Measurements from ENCODE around the gene HS6ST3.

The HS6ST3 gene

DNA sequence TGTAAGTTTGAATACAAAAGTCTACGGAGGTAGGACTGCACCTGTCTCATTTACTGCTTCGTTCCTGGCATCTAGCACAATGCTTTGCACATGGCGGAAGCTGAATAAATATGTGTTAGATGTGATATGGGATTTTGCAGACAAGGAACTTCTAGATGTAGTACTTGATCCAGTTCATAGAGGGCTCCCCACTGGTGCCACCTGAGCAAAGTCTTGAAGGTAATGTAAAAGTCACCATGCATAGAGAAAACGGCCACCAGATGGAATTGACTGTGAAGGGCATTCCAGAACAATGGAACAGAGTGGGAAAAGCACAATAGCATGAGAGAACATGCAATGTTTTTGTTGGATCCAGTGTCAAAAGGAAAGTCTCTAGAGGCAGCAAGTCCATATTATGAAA is 209.3 kb downstream of the HS6ST3 start:
- no peak for DNase-seq (ENCODE audit: low read depth in 3 of 3)

DNA sequence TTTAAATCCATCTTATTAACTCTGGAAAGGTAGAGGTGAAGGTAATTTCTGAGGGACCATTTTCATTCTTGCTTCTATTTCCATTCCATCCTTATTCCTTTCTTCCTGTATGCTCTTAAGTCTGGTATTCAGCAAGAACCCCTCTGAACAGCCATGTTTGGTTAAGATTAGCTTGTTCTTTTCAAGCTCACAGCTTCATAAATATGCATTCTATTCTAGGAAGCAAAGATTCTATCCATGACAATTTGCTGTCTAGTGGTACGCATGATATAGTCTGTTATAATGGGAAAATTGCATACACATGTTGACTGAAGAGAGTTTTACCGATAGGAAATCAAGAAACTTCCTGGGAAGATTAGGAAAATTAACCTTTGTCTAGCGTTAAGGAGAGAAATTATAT is 218.7 kb downstream of the HS6ST3 start:
- no peak for DNase-seq (ENCODE audit: low read depth in 3 of 3)

DNA sequence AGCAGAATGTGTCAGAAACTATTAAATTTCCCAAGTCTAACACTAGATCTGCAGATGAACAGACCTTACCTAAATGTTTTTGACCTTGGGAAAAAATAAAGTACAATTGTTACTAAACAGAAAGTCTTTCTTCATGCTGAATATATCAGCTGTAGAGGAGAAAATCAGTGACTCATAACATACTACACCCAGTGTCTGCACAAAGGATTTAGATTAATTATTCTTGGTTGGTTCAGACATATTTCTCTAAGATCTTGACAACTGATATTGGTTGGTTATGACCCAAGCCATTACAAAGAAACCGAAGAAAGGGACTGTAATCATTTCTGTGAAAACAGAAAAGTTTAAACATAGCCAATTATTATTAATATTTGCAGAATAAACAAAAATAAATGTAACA is 225.1 kb downstream of the HS6ST3 start:
- no peak for DNase-seq (ENCODE audit: low read depth in 3 of 3)

DNA sequence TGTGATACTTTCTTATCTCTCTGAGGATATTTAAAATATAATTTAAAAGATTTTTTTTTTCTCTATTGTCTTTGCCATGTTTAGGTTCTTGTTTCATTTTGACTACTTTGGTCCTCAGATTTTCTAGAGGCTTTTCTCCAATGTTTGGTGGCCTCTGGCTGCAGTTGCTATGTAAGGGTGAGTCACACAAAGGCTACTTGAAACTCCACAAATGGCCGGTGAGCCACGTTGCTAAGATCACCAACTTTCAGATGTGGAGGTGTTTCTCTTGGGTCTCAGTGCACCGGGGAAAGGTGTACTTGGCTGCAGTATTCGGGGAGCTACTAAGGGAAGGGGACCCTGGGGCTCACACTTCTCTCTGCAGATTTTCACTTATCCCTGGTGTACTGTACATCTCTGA is 248.1 kb downstream of the HS6ST3 start:
- no peak for DNase-seq (ENCODE audit: low read depth in 3 of 3)

DNA sequence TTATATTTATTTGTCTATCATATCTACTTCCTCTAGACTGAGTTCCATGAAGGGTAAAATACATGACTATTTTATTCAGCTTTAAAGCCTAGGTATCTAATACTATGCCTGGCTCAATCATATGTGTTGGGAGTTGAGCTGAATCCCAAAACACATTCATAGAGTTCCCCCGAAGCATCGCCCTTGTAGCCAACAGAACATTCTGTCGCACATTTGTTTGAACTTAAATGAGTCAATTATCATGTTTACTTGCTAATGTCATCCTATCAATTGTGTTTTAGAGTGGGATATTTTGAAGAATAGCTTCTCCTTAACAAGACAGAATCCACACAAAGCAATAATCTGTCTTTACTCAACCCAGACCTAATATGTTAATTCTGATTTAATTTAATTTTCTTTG is 252.4 kb downstream of the HS6ST3 start:
- DNase-seq (ENCODE audit: low read depth in 3 of 3), result no peak

DNA sequence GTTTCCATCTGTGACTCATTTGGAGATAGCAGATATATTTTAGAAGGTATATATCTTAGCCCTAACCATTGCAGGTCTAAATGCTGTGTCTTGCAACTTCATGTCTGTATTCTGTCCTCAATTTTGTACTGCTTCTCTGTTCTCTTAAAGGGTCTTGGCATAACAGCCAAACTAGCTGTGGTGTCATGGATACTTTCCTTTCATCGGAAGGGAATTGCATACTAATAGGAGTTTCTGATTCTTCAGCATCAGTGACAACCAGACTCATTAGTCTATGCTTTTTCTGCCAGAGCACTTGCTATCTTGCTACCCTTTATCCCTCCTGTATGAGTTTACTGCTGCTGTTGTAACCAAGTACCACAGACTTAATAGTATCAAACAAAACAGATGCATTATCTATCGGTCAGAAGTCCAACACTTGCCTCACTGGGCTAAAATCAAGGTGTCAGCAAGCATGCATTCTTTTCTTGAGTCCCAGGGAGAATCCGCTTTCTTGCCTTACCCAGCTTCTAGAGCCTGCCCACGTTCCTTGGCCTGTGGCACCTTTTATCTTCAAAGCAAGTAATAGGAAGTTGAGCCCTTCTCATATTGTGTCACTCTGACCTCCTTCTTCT is 253.1 kb downstream of the HS6ST3 start:
- no peak for DNase-seq (ENCODE audit: low read depth in 3 of 3)

DNA sequence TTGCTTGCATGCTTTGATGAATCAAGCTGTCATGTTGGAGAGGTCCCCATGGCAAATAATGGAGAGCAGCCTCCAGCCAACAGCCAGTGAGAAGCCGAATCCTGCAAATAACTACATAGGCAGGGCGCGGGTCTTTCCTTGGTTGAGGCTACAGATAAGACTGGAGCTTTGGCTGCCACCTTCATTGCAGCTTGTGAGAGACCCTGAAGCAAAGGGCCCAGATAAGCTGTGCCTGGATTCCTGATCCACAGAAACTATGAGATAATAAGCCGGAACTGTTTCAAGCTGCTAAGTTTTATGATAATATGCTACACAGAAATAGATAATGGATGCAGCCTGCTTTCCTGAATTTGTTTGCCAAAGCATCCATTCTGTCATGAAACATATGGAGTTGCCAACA is 257.0 kb downstream of the HS6ST3 start:
- no peak for DNase-seq (ENCODE audit: low read depth in 3 of 3)

DNA sequence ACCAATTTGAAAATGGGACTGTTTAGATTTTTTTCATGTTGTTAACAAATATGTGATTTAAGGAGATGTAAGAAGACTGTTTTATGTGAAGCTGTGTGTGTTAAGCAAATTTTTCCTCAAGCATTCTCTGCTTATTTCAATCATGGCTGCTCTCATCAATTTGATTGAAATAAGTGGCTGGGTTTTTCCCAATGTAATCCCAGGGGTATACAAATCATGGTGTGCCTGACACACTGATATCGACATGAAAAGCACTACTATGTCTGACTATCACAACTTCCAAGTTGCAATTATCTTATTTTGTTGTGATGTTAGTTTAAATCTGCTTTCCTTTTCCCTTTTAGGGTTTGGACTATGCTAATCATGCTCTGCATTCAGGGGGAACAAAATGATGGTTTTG is 283.7 kb downstream of the HS6ST3 start:
- no peak for DNase-seq (ENCODE audit: low read depth in 3 of 3)

DNA sequence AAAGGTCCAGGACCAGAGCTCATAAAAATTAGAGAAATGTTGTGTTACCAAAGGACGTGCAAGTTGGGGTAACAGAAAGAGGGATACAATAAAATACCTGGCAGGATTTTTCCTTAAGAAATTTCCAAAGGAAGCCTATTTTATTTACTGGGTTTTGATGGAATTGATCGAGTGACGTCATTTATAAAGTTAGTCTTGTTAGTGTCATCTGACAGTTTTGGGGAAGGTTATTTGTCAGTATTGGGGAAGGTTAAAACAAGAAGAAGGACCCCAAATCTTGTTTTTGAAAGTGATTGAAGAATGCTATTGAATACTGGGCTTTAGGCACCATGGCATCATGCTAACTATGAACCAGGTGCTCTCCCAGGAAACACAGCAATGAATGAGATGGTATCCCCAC is 287.9 kb downstream of the HS6ST3 start:
- no peak for DNase-seq (ENCODE audit: low read depth in 3 of 3)

DNA sequence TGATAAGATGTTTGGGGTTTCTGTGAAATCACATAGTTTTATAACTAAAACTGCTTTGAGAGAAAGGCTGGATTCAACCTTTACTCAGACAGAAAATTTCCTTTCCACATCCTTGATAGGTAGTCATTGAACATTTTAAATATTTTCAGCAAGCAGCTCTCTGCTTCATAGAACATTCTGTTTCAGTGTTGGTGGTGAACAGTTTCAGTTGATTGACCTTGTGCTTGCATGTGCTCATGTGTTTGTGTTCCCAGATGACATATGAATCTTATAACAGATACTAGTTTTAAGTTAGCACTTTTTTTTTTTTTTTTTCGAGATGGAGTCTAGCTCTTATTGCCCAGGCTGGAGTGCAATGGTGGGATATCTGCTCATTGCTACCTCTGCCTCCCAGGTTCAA is 290.1 kb downstream of the HS6ST3 start:
- no peak for DNase-seq (ENCODE audit: low read depth in 3 of 3)

DNA sequence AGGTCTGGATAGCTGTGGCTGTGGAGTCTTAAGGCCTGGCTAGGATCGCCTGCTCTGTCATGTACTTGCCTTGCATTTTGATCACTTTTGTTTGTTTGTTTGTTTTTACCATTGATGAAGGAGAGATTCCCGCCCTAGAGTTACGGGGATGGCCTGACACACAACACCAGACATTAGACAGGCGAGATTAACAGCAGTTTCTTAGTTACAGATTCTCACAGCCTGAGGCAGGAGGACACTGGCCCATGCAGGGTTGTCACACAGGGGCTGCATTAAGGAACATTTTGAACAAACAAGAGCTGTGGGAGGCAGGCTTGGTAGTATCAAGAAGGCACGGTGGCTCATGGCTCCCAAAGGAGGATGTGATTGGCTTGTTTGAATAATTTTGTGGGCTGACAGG is 291.8 kb downstream of the HS6ST3 start:
- DNase-seq (ENCODE audit: low read depth in 3 of 3), result no peak

DNA sequence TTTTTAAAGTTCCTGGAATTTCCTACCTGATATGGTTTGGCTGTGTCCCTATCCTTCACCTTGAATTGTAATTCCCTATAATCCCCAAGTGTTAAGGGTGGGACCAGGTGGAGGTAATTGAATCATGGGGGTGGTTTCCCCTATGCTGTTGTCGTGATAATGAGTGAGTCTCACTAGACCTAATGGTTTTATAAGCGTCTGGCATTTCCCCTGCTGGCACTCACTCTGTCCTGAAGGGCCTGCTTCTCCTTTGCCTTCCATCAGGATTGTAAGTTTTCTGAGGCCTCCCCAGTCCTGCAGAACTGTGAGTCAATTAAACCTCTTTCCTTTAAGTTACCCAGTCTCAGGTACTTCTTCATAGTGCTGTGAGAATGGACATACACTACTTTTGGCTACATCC is 298.7 kb downstream of the HS6ST3 start:
- no peak for DNase-seq (ENCODE audit: low read depth in 3 of 3)

DNA sequence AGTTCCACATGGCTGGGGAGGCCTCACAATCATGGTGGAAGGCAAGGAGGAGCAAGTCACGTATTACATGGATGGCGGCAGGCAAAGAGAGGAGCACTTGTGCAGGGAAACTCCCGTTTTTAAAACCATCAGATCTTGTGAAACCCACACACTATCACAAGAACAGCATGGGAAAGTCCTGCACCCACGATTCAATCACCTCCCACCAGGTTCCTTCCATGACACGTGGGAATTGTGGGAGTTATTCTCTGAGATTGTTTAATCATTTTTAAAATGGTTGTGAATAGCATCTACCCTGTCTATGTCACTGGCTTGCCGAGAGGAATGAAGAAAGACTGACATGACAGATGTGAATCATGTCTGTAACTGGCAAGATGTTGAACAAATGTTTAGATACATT is 301.7 kb downstream of the HS6ST3 start:
- no peak for DNase-seq (ENCODE audit: low read depth in 3 of 3)

DNA sequence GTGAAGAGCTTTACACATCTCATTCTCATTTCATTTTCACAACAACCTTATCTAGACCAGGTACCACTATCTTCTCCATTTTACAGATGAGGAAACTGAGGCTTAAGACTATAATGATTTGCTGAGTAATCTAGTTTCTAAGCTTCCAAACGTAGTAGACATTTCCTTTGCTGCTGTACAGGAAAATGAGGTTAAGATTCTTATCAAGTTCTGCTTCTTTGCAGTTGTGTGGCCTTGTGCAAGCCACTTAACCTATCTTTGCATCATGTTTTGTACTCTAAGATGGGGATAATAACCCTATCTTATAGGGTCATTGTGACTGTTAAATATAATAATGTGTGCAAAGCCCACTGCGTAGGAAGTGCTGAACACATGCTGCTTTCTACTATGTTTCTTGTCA is 307.9 kb downstream of the HS6ST3 start:
- DNase-seq (ENCODE audit: low read depth in 3 of 3), result no peak

DNA sequence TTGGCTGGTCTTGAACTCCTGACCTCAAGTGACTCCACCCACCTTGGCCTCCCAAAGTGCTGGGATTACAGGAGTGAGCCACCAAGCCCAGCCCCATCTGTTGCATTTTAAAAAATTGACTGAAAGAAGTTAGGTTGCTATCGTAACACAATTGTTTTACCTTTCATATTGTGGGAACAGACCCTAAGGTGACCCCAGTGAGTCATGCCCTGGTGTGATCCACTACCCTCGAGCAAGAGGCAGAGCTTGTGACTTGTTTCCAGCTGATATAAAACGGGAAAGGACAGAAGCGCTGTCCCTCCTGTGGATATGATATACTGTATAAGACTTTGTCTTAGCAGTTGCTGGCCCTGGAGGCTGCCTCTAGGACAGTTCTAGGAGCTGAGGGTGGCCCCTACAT is 308.6 kb downstream of the HS6ST3 start:
- DNase-seq (ENCODE audit: low read depth in 3 of 3), result no peak

DNA sequence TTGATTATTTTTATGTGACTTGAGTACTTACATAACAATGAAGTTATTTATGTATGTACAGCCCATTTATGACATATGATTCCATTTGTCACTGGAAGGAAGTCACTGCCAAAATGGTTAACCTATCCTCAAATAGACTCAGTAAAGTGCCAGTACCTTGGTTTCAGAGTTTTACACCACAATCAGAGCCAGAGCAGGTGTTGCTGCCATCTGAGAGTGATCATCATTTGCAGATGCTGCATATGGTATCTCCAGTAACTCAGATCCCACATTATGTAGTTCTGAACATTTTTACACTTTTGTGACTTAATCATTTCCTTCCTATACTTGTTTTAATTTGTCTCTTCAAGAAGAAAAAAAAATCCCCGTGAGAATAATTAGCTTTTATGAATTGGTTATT is 313.3 kb downstream of the HS6ST3 start:
- no peak for DNase-seq (ENCODE audit: low read depth in 3 of 3)

DNA sequence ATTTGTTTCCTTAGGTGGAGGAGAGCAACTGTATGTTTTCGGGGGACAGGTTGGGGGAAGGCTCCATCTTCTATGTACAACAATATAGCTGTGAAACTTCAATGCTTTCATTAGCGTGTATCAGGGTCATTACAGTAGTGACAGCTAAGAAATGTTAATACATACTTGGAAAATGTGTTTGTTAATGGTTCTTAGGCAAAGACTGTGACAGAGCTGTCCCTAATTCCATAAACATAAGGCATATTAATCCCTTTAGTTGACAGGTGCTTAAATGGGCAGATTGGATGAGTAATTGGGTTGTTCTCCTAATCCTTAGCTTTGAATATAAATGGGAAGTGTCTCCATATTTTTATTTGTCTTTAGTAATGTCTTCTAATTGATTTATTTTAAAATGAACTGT is 313.7 kb downstream of the HS6ST3 start:
- DNase-seq (ENCODE audit: low read depth in 3 of 3), result no peak

DNA sequence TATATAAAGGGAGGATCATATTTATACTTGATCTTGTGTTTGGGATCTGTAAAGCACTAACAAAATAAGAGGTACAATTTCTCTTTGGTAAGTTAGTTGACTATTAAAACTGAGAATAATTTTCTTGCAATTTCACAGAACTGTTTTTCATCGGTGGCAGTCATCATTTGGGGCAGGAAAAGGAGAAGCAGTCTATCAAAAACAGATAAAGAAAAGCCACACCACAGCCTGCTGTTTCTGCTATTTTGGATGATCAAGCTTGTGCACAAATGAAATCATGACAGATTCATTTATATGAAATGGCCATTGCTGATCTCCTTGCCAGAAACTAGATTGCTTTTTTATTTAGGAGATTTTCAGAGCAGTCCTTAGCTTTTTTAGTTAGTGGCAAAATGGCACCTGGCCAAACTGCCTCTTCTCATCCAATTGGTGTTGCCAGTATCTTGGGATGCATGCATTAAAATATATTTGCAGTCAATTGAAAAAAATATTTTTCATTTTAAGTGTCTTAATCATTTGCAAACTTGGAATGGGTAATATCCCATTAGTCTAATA is 326.0 kb downstream of the HS6ST3 start:
- DNase-seq (ENCODE audit: low read depth in 3 of 3), result no peak

DNA sequence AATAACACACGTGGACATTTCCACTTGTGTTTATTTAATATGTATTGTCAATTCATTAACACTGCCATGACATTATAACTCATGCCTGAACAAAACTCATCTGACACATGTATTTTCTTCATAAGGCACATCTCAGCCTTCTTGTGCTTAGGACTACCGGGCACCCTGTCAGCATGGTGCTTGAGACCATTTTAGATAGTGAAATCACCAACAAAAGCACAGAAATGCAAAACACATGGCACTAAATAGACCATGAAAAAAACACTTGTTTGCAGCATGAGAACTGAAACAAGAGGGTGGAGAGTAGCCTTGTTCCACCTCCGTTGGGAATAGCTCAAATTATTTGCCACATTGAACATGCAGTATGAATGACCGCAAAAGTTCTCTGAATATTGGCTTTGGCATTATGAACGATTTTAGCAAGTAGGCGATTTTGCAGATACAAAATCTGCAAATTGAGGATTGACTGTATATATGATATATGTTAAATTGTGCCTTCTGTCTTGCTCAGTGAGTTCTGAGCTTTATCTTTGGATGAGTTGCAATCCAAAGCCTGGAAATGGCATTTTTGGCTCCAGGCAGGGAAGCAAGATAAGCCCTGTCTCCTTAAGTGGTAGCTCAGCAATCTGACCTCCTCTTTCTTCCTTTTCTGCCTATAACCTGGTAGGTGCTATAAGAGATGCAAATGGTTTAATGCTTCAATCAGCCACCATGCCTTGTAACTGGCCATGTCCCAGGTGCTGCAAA is 328.2 kb downstream of the HS6ST3 start:
- DNase-seq (ENCODE audit: low read depth in 3 of 3), result no peak

DNA sequence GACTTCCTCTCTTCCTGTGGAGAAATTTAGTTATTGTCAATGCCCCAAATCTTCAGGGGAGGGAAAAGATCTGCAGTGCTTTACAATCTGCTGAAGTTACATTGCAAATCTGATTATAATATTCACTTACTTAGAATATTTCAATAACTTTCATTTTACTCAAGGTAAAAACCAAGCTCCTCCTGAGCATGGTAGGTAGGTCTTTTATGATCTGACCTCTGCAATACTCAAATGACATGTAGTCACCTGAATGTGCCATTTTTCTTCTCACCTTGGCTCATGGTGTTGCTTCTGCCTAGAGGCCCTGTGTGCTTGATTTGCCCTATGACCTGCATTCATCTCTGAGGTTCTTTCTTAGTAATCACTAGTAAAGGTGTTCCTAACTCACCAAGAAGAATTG is 331.4 kb downstream of the HS6ST3 start:
- DNase-seq (ENCODE audit: low read depth in 3 of 3), result no peak

DNA sequence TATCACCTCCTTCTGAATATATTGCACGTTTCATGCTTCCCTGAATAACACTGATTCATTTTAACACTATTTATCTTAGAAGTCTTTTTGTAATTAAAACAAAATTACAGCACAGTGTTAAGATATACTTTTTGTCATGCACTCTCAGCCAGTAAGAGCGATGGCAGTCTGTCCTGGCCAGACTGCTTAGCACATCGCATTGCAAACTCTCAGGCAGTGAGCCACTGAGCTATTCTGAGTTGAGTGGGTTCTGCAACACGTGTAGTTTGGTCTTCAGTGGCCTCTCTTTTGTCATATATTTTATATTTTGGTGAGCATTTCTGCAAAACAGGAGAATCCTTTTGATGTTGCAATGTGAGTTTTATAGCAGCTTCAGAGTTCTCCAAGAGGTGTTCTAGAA is 332.1 kb downstream of the HS6ST3 start:
- DNase-seq (ENCODE audit: low read depth in 3 of 3), result no peak

DNA sequence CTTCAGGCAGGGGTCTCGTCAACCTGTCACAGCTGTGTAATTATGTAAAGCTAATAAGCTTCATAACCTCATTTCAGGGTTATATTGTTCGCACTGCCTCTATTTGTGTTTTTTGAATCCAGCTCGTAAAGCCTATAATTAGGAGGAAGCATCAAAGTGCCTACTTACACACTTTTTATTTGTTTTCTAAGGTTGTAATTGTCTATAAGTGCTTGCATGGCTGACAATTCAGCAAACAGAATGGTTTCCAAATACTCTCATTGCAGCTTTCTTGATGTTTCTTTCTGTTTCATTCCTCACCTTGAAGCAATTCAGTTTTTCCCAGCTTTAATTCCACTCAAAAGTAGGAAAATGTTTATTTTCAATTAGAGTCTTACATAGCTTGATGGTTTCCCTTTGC is 336.3 kb downstream of the HS6ST3 start:
- DNase-seq (ENCODE audit: low read depth in 3 of 3), result no peak

DNA sequence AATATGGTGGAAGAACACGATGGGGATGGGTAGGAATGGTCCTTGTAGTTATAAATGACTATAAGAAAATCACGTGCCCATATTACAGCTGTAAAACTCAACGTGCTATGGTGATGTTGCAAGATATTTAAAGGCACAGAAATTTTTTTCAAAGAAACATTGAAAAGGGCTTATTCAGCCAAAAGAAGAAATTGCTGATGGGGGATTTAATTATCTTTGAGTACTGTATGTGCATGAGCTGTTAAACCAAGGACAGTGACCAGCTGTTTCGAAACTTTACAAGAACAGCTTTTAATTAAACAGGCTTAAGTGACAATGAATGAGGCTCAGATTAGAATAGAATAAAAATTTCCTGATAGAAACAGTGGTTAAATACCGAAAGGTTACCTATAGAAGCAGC is 339.0 kb downstream of the HS6ST3 start:
- DNase-seq (ENCODE audit: low read depth in 3 of 3), result no peak

Measured in stimulated activated CD4-positive, alpha-beta T cell treated with anti-CD3 and anti-CD28 coated beads, TNF-alpha, amount 100 ng/mL, for 4 hours (primary cell).